ENCODE measurements around the gene GLOD5.

The GLOD5 gene

GRCh38 chrX:48769230-48769629 lies 7.7 kb downstream of the GLOD5 start:
- DNase-seq, result no peak

GRCh38 chrX:48770296-48770695 lies 8.7 kb downstream of the GLOD5 start:
- no peak for DNase-seq

GRCh38 chrX:48772602-48773001 lies 11.1 kb downstream of the GLOD5 start:
- no peak for DNase-seq

- no peak for DNase-seq
These were observed 15.4 kb downstream of the GLOD5 start for GRCh38 chrX:48776818-48777439.

- DNase-seq, result no peak
These were observed 17.9 kb downstream of the GLOD5 start for GRCh38 chrX:48779399-48779798.

- no peak for DNase-seq
These were observed 20.2 kb downstream of the GLOD5 start for GRCh38 chrX:48781705-48782104.

GRCh38 chrX:48782216-48782615 lies 20.7 kb downstream of the GLOD5 start:
- DNase-seq, result no peak

GRCh38 chrX:48782795-48783194 lies 21.2 kb downstream of the GLOD5 start:
- no peak for DNase-seq

GRCh38 chrX:48784726-48785125 lies 23.2 kb downstream of the GLOD5 start:
- no peak for DNase-seq

GRCh38 chrX:48785186-48785539 lies 23.6 kb downstream of the GLOD5 start:
- no peak for DNase-seq

- DNase-seq, result no peak
These were observed 24.1 kb downstream of the GLOD5 start for GRCh38 chrX:48785540-48786214.

- DNase-seq, result no peak
These were observed 24.8 kb downstream of the GLOD5 start, which contains the start of gene GATA1 for GRCh38 chrX:48786341-48786800. Gene GATA1 (plus strand): TSS chrX:48786590. CDS start chrX:48791110, 4,520 bp downstream.

- no peak for DNase-seq
These were observed 25.4 kb downstream of the GLOD5 start for GRCh38 chrX:48786825-48787504.

- DNase-seq, result no peak
These were observed 26.2 kb downstream of the GLOD5 start for GRCh38 chrX:48787505-48788443.

- no peak for DNase-seq
These were observed 28.0 kb downstream of the GLOD5 start for GRCh38 chrX:48789366-48790220.

GRCh38 chrX:48790477-48790876 lies 28.9 kb downstream of the GLOD5 start:
- DNase-seq, result no peak

GRCh38 chrX:48791063-48791820 lies 29.7 kb downstream of the GLOD5 start:
- DNase-seq, result no peak

- DNase-seq, result no peak
These were observed 30.7 kb downstream of the GLOD5 start for GRCh38 chrX:48792219-48792618.

- DNase-seq, result no peak
These were observed 32.4 kb downstream of the GLOD5 start for GRCh38 chrX:48793935-48794334.

- no peak for DNase-seq
These were observed 32.9 kb downstream of the GLOD5 start for GRCh38 chrX:48794340-48794910.
